K562 (cell line): Measurements from ENCODE around the gene CSF1. TPM values are rescaled to one million over a fixed set of nuclear protein-coding genes. Genes with fewer than 3 reads are reported as not detected.

Experiments used
- BACH1 ChIP-seq: fragments of 200-800 bp; sonication (Bioruptor generic); IDR thresholded peaks from 2 replicates; pipeline ENCODE4 v1.6.1; 2016; ENCODE audit warnings: missing genetic modification characterization, missing compliant biosample characterization
- CBX2 ChIP-seq: fragments of 200-600 bp; sonication (generic); IDR thresholded peaks from one replicate; pipeline ENCODE4 v1.6.1; 2012; ENCODE audit warnings: mild to moderate bottlenecking, low read length, inconsistent platforms; ENCODE audit not compliant: insufficient read depth, poor library complexity, severe bottlenecking
- ELF1 ChIP-seq: fragments of 200-800 bp; sonication (Bioruptor generic); IDR thresholded peaks from 2 replicates; pipeline ENCODE4 v1.6.1; 2016; ENCODE audit warnings: missing genetic modification characterization, missing compliant biosample characterization
- ELF2 ChIP-seq: fragments of 250-450 bp; sonication (Bioruptor Pico); IDR thresholded peaks from 2 replicates; pipeline ENCODE4 v1.5.0; 2021; ENCODE audit warnings: mild to moderate bottlenecking
- GTF2A2 ChIP-seq: IDR thresholded peaks from 2 replicates; pipeline ENCODE4 v1.6.1; 2016; ENCODE audit warnings: mild to moderate bottlenecking, missing genetic modification characterization, missing compliant biosample characterization
- HEY1 ChIP-seq: fragments of 250-450 bp; sonication (Bioruptor Pico); IDR thresholded peaks from 2 replicates; pipeline ENCODE4 v1.5.0; 2020; ENCODE audit warnings: mild to moderate bottlenecking, moderate library complexity, borderline replicate concordance
- KLF13 ChIP-seq: fragments of 450-650 bp; IDR thresholded peaks from 2 replicates; pipeline ENCODE4 v1.6.1; 2016; ENCODE audit warnings: missing genetic modification characterization, low read depth, mild to moderate bottlenecking, missing compliant biosample characterization, moderate library complexity, borderline replicate concordance
- POLR2AphosphoS5 ChIP-seq: IDR thresholded peaks from 2 replicates; pipeline ENCODE4 v1.6.1; 2011; ENCODE audit warnings: mild to moderate bottlenecking, low read depth, low read length, moderate library complexity; ENCODE audit not compliant: control insufficient read depth, insufficient read depth
- POLR3A ChIP-seq: IDR thresholded peaks from 2 replicates; pipeline ENCODE4 v1.6.1; 2011; ENCODE audit warnings: borderline replicate concordance, mild to moderate bottlenecking, moderate library complexity; ENCODE audit not compliant: insufficient read length, insufficient read depth; ENCODE audit errors: extremely low read depth
- PTBP1 ChIP-seq: fragments of 200-400 bp; formaldehyde crosslinking; IDR thresholded peaks from 2 replicates; pipeline ENCODE4 v1.6.1; 2017; ENCODE audit warnings: low read depth, low read length
- SIN3B ChIP-seq: fragments of 450-650 bp; IDR thresholded peaks from 2 replicates; pipeline ENCODE4 v1.6.1; 2017; ENCODE audit warnings: low read depth, mild to moderate bottlenecking, moderate library complexity
- STAT5A ChIP-seq: IDR thresholded peaks from 2 replicates; pipeline ENCODE4 v1.6.1; 2012; ENCODE audit warnings: low read length, inconsistent platforms, borderline replicate concordance
- TEAD2 ChIP-seq: fragments of 450-650 bp; IDR thresholded peaks from 2 replicates; pipeline ENCODE4 v1.6.1; 2016; ENCODE audit warnings: missing genetic modification characterization, control low read depth, missing compliant biosample characterization
- ZNF23 ChIP-seq: fragments of 250-450 bp; sonication (Bioruptor Pico); IDR thresholded peaks from 2 replicates; pipeline ENCODE4 v1.4.0; 2020; ENCODE audit warnings: mild to moderate bottlenecking
- ZNF695 ChIP-seq: fragments of 450-650 bp; formaldehyde crosslinking; IDR thresholded peaks from 2 replicates; pipeline ENCODE4 v1.4.0; 2020; ENCODE audit warnings: mild to moderate bottlenecking, moderate library complexity
- ZSCAN32 ChIP-seq: fragments of 450-650 bp; formaldehyde crosslinking; IDR thresholded peaks from 2 replicates; pipeline ENCODE4 v1.4.0; 2020; ENCODE audit warnings: mild to moderate bottlenecking, moderate library complexity
- polyA plus RNA-seq, 8 experiments: library from polyadenylated mRNA; depleted of rRNA in 4 of 8; stranded (reverse) in 5 of 8; unstranded in 3 of 8; fragments of >200 nt; fragmentation: Nextera tagmentation in 2 of 8; fragmentation: Illumina TruSeq in 1 of 8; extraction: Ambion mirVana in 2 of 8; extraction: Trizol in 1 of 8; gene quantifications; 2 replicates each; pipeline versions ENCODE4 v1.2.1 to v1.2.3, GENCODE V29; 2011 to 2014; ENCODE audit warnings: inconsistent platforms in 1 of 8, missing spikeins in 1 of 8
- total RNA-seq, 7 experiments: library from RNA; depleted of rRNA in 6 of 7; stranded (reverse); fragments of >200 nt in 6 of 7; fragmentation: Illumina TruSeq in 2 of 7; extraction: Trizol in 2 of 7; gene quantifications; 2 replicates each; pipeline versions ENCODE4 v1.2.1 to v1.2.3, GENCODE V29; 2011 to 2021; ENCODE audit warnings: low replicate concordance in 1 of 7
- TF ChIP-seq, protein P1 (sequence below): fragments of 250-450 bp; sonication (Bioruptor Pico); IDR thresholded peaks from 2 replicates; pipeline ENCODE4 v1.8.0; 2021; ENCODE audit warnings: borderline replicate concordance, mild to moderate bottlenecking, moderate library complexity; ENCODE audit not compliant: poor library complexity, severe bottlenecking
- TF ChIP-seq, protein P2 (sequence below): fragments of 450-650 bp; formaldehyde crosslinking; IDR thresholded peaks from 2 replicates; pipeline ENCODE4 v1.4.0; 2022; ENCODE audit warnings: mild to moderate bottlenecking, moderate library complexity
- TF ChIP-seq, protein P3 (sequence below): conservative IDR thresholded peaks from 2 replicates; pipeline ENCODE4 v1.6.1; 2011; ENCODE audit warnings: low read depth, mild to moderate bottlenecking, low read length; ENCODE audit not compliant: control insufficient read depth
- TF ChIP-seq, protein P4 (sequence below): fragments of 250-450 bp; sonication (Bioruptor Pico); IDR thresholded peaks from 2 replicates; pipeline ENCODE4 v1.8.0; 2022; ENCODE audit warnings: moderate library complexity, mild to moderate bottlenecking, inconsistent platforms
- TF ChIP-seq, protein P5 (sequence below), 2 experiments: fragments of 450-650 bp in 1 of 2; sonication (generic) in 1 of 2; formaldehyde crosslinking in 1 of 2; IDR thresholded peaks in 1 of 2; conservative IDR thresholded peaks in 1 of 2; 2 replicates each; pipeline versions ENCODE4 v1.6.1 to v1.8.1; 2016 to 2023; ENCODE audit warnings: mild to moderate bottlenecking in 2 of 2, moderate library complexity in 2 of 2, inconsistent platforms in 1 of 2, missing genetic modification reagents in 1 of 2

CSF1 gene
- total and polyA plus RNA-seq, 9 of the 15 experiments (the other 6 are each of a cell fraction or from before 2014, with no cell fraction given): 0.18 to 11.8 (median 2.8) TPM

DNA sequence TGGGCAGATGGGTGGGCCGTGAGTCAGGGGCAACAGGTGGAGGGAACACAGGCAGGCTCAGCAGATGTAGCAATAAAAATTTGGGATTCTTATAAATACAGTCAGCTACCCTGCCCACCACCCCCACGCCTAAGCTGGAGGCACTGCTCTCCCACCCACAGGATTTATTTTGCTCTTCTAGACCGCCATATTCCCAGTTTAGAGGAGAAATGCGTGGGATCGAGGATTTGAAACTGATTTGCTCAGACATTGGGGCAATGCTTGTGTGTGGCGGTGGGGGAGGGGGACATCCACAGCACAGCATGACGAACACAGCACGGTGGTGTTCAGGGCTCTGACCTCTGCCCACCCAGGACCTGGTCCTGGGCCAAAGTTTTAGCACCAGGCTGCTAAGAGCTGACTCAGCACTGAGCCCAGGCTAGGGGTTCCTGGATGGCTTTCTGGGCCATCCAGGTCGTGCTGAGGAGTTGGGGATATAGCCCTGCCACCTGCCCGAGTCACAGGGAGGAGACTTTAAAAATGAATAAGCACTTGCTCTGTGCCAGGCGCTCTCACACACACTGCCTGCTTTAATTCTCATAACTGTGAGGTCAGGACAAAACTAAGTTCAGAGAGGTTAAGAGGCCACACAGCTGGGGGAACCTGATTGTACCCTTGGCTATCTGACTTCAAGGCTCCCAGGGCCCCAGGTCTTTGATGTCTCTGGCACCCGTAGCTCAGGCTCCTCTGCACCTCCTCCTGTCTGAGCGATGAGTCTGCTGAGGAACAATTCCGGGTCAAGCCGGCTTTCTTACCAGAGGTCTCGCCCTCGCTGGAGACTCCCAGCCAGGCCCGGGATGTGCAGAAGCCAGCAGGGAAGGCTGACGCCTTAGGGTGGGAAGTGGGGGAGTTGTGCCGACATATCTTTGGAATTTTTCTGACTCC lies 29.4 kb upstream of the CSF1 start (continued):
- TF ChIP-seq, protein P1, sequence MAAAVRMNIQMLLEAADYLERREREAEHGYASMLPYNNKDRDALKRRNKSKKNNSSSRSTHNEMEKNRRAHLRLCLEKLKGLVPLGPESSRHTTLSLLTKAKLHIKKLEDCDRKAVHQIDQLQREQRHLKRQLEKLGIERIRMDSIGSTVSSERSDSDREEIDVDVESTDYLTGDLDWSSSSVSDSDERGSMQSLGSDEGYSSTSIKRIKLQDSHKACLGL (CRISPR knock-in tag): no peak
- 0 out of 2 replicates have a peak, but pooled peaks have one; percentile 30 for TF ChIP-seq STAT5A
- TF ChIP-seq POLR3A: no peak
- no peak for TF ChIP-seq ZNF23 (CRISPR knock-in tag)
- TF ChIP-seq POLR2AphosphoS5: peak; percentile 52; the same call in 1 of the 2 replicates
- TF ChIP-seq HEY1: no peak
- TF ChIP-seq CBX2: no peak
- TF ChIP-seq BACH1 (tag): no peak
- no peak for TF ChIP-seq ZSCAN32 (CRISPR knock-in tag)
- TF ChIP-seq KLF13 (tag): no peak
- TF ChIP-seq ELF1 (tag): no peak
- no peak for TF ChIP-seq ELF2 (CRISPR knock-in tag)
- TF ChIP-seq, protein P2, sequence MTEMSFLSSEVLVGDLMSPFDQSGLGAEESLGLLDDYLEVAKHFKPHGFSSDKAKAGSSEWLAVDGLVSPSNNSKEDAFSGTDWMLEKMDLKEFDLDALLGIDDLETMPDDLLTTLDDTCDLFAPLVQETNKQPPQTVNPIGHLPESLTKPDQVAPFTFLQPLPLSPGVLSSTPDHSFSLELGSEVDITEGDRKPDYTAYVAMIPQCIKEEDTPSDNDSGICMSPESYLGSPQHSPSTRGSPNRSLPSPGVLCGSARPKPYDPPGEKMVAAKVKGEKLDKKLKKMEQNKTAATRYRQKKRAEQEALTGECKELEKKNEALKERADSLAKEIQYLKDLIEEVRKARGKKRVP (CRISPR knock-in tag): no peak
- TF ChIP-seq, protein P3, sequence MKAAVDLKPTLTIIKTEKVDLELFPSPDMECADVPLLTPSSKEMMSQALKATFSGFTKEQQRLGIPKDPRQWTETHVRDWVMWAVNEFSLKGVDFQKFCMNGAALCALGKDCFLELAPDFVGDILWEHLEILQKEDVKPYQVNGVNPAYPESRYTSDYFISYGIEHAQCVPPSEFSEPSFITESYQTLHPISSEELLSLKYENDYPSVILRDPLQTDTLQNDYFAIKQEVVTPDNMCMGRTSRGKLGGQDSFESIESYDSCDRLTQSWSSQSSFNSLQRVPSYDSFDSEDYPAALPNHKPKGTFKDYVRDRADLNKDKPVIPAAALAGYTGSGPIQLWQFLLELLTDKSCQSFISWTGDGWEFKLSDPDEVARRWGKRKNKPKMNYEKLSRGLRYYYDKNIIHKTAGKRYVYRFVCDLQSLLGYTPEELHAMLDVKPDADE: no peak
- TF ChIP-seq, protein P4, sequence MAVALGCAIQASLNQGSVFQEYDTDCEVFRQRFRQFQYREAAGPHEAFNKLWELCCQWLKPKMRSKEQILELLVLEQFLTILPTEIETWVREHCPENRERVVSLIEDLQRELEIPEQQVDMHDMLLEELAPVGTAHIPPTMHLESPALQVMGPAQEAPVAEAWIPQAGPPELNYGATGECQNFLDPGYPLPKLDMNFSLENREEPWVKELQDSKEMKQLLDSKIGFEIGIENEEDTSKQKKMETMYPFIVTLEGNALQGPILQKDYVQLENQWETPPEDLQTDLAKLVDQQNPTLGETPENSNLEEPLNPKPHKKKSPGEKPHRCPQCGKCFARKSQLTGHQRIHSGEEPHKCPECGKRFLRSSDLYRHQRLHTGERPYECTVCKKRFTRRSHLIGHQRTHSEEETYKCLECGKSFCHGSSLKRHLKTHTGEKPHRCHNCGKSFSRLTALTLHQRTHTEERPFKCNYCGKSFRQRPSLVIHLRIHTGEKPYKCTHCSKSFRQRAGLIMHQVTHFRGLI: no peak
- TF ChIP-seq GTF2A2 (tag): no peak
- TF ChIP-seq, protein P5, sequence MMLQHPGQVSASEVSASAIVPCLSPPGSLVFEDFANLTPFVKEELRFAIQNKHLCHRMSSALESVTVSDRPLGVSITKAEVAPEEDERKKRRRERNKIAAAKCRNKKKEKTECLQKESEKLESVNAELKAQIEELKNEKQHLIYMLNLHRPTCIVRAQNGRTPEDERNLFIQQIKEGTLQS (IDR thresholded peaks at IDR 0.05): no peak
- TF ChIP-seq, protein P5 (CRISPR knock-in tag; conservative IDR thresholded peaks at IDR 0.05): no peak
- TF ChIP-seq PTBP1: no peak
- no peak for TF ChIP-seq ZNF695 (CRISPR knock-in tag)
- no peak for TF ChIP-seq TEAD2 (tag)
- no peak for TF ChIP-seq SIN3B
